PC-3 (cell line): ENCODE data around the gene PRRC2B. TPM values are rescaled to one million over a fixed set of nuclear protein-coding genes. Genes with fewer than 3 reads are reported as not detected.

Experiments used
- ATAC-seq: fragments of 200-7000 bp; cut with Tn5 transposase; 2 replicates; pipeline ENCODE4 v1.9.1; 2020; ENCODE audit warnings: mild to moderate bottlenecking, moderate library complexity
- BruUV-seq: library from RNA; stranded (reverse); fragments of 400-500 nt; replicated peaks from 2 replicates; lab custom pipeline; 2021; lab: Mats Ljungman, UMichigan
- CTCF ChIA-PET: fragments of 300-600 bp; sonication (Branson Sonifier 250); formaldehyde crosslinking; loops from one replicate; lab custom pipeline; 2022; ENCODE audit warnings: antibody characterized with exemption; lab: Charles Lee
- POLR2A ChIA-PET: fragments of 300-600 bp; sonication (Branson Sonifier 250); formaldehyde crosslinking; loops from one replicate; lab custom pipeline; 2022; ENCODE audit warnings: antibody characterized with exemption; ENCODE audit not compliant: unreplicated experiment; lab: Charles Lee
- DNase-seq: peaks from one replicate; pipeline ENCODE4 v3.0.0-alpha.2; 2015
- H2AFZ ChIP-seq: fragments of 300-600 bp; sonication (generic); 2 replicates; pipeline ENCODE4 v1.6.0; 2016; ENCODE audit warnings: antibody characterized with exemption, low read length
- H3F3A ChIP-seq: fragments of 300-600 bp; sonication (generic); one replicate; pipeline ENCODE4 v1.6.0; 2017; ENCODE audit warnings: antibody characterized with exemption, low read length, control low read depth, mild to moderate bottlenecking; ENCODE audit not compliant: unreplicated experiment
- H3K27ac ChIP-seq: fragments of 300-600 bp; sonication (generic); 2 replicates; pipeline ENCODE4 v1.5.1; 2016; ENCODE audit warnings: mild to moderate bottlenecking, low read length
- H3K27me3 ChIP-seq: fragments of 300-600 bp; sonication (generic); 2 replicates; pipeline ENCODE4 v1.6.1; 2016; ENCODE audit warnings: low read length, mixed read lengths
- H3K36me3 ChIP-seq: fragments of 300-600 bp; sonication (generic); 2 replicates; pipeline ENCODE4 v1.6.1; 2016; ENCODE audit warnings: low read depth, mixed run types, low read length, mixed read lengths
- H3K4me1 ChIP-seq: fragments of 300-600 bp; sonication (generic); 2 replicates; pipeline ENCODE4 v1.5.1; 2016; ENCODE audit warnings: low read length; ENCODE audit not compliant: insufficient read depth
- H3K4me2 ChIP-seq: fragments of 300-600 bp; sonication (generic); 2 replicates; pipeline ENCODE4 v1.6.0; 2016; ENCODE audit warnings: low read length
- H3K4me3 ChIP-seq: fragments of 300-600 bp; sonication (generic); 2 replicates; pipeline ENCODE4 v1.5.1; 2016; ENCODE audit warnings: mild to moderate bottlenecking, low read length, mixed read lengths
- H3K79me2 ChIP-seq: fragments of 300-600 bp; sonication (generic); 2 replicates; pipeline ENCODE4 v1.6.1; 2017; ENCODE audit warnings: low read length, mixed read lengths
- H3K9ac ChIP-seq: fragments of 300-600 bp; sonication (generic); 2 replicates; pipeline ENCODE4 v1.6.0; 2016; ENCODE audit warnings: mild to moderate bottlenecking, low read length
- H3K9me2 ChIP-seq: fragments of 300-600 bp; sonication (generic); replicated peaks from 2 replicates; pipeline ENCODE4 v1.6.1; 2016; ENCODE audit warnings: mixed run types, low read length, mixed read lengths
- H3K9me3 ChIP-seq: fragments of 300-600 bp; sonication (generic); 2 replicates; pipeline ENCODE4 v1.6.1; 2016; ENCODE audit warnings: low read length, mixed read lengths
- H4K20me1 ChIP-seq: fragments of 300-600 bp; sonication (generic); 2 replicates; pipeline ENCODE4 v1.6.1; 2016; ENCODE audit warnings: low read length, mixed read lengths
- EZH2 ChIP-seq: fragments of 300-600 bp; sonication (generic); IDR thresholded peaks from one replicate; pipeline ENCODE4 v1.6.1; 2017; ENCODE audit warnings: antibody characterized with exemption, mild to moderate bottlenecking, low read length; ENCODE audit not compliant: unreplicated experiment
- EZH2phosphoT487 ChIP-seq: fragments of 300-600 bp; sonication (generic); IDR thresholded peaks from 2 replicates; pipeline ENCODE4 v1.6.1; 2018; ENCODE audit warnings: mild to moderate bottlenecking, antibody characterized with exemption, low read length, borderline replicate concordance
- intact Hi-C: fragments of 100-400 bp; cut with micrococcal nuclease; formaldehyde crosslinking; loops from 2 replicates; pipeline ENCODE4 v1.9.0; 2023
- total RNA-seq: library from RNA; depleted of rRNA; stranded (reverse); fragments of >200 nt; gene quantifications from 2 replicates; pipeline ENCODE4 v1.2.3, GENCODE V29; 2014
- TF ChIP-seq, protein P1 (sequence below): fragments of 300-600 bp; sonication (generic); conservative IDR thresholded peaks from 2 replicates; pipeline ENCODE4 v1.5.1; 2017; ENCODE audit warnings: antibody characterized with exemption, low read depth, mild to moderate bottlenecking, low read length

Gene PRRC2B
- total RNA-seq, 1 experiment from 2014 or later: 46.9 TPM

GRCh38 chr9:131436376-131436775, 42.5 kb downstream of the PRRC2B start:
- Histone ChIP-seq H3K27ac (no peak overlapping the region), H3F3A (no peaks in the 10 kb centered on the region), H3K9ac (no peak overlapping the region), H3K4me2 (no peak overlapping the region), H2AFZ (no peak overlapping the region), H3K9me3 (no peaks in the 10 kb centered on the region), H3K27me3 (no peaks in the 10 kb centered on the region), H4K20me1 (0 out of 2 replicates have a peak, but pooled peaks cover 4% of the 10 kb centered on the region), H3K9me2 (no peaks in the 10 kb centered on the region), H3K79me2 (0 out of 2 replicates have a peak, but pooled peaks cover 8% of the 10 kb centered on the region), H3K36me3 (peaks cover 33% of the 10 kb centered on the region), H3K4me3 (no peak overlapping the region), H3K4me1 (no peaks in the 10 kb centered on the region)
- DNase-seq (no peak), ATAC-seq (no peak)
- intact Hi-C loops: no loop called here
- ChIA-PET POLR2A (no interaction called here), CTCF (no interaction called here)
- no peak for TF ChIP-seq EZH2
- no peak for TF ChIP-seq EZH2phosphoT487
- TF ChIP-seq, protein P1, sequence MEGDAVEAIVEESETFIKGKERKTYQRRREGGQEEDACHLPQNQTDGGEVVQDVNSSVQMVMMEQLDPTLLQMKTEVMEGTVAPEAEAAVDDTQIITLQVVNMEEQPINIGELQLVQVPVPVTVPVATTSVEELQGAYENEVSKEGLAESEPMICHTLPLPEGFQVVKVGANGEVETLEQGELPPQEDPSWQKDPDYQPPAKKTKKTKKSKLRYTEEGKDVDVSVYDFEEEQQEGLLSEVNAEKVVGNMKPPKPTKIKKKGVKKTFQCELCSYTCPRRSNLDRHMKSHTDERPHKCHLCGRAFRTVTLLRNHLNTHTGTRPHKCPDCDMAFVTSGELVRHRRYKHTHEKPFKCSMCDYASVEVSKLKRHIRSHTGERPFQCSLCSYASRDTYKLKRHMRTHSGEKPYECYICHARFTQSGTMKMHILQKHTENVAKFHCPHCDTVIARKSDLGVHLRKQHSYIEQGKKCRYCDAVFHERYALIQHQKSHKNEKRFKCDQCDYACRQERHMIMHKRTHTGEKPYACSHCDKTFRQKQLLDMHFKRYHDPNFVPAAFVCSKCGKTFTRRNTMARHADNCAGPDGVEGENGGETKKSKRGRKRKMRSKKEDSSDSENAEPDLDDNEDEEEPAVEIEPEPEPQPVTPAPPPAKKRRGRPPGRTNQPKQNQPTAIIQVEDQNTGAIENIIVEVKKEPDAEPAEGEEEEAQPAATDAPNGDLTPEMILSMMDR: no peak
- no TSS peak for BruUV-seq

- H2AFZ ChIP-seq: no peak overlapping the region
- H3K36me3 ChIP-seq: peaks cover 35% of the 10 kb centered on the region
- intact Hi-C loops: no loop called here
- H3K9me3 ChIP-seq: no peaks in the 10 kb centered on the region
- H3K79me2 ChIP-seq: 0 out of 2 replicates have a peak, but pooled peaks cover 8% of the 10 kb centered on the region
- H3K4me1 ChIP-seq: no peaks in the 10 kb centered on the region
- H4K20me1 ChIP-seq: 0 out of 2 replicates have a peak, but pooled peaks cover 4% of the 10 kb centered on the region
- POLR2A ChIA-PET: no interaction called here
- DNase-seq: no peak
- no peak overlapping the region for H3K9ac ChIP-seq
- H3K9me2 ChIP-seq: no peaks in the 10 kb centered on the region
- CTCF ChIA-PET: no interaction called here
- no peak for TF ChIP-seq EZH2phosphoT487
- TF ChIP-seq EZH2: no peak
- TF ChIP-seq, protein P1: no peak
- no TSS peak for BruUV-seq
- no peaks in the 10 kb centered on the region for H3K27me3 ChIP-seq
- H3K4me3 ChIP-seq: no peak overlapping the region
- no peaks in the 10 kb centered on the region for H3F3A ChIP-seq
- H3K27ac ChIP-seq: no peak overlapping the region
- no peak overlapping the region for H3K4me2 ChIP-seq
- no peak for ATAC-seq
These were observed 43.0 kb downstream of the PRRC2B start for GRCh38 chr9:131436865-131437271.

DNA sequence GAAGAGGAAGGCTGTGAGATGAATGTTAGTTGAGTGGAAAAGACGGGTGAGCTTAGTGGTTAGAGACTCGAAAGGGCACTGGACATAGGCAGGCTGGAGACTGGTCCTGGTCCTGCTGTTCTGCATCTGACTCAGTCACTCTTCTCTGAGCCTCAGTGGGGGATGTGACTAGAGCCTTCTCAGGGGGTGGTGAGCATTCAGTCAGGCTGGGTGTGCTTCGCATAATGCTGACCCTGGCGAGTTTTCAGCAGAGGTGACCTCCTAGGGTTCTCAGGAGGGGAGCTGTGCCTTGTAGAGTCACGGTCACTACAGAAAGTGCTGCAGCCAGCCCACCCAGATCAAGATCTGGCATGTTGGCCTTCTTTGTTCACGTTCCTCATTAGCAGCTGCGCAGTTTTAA, 44.3 kb downstream of the PRRC2B start:
- Histone ChIP-seq H3K9me2 (no peaks in the 10 kb centered on the region), H2AFZ (no peak overlapping the region), H3K4me2 (no peak overlapping the region), H3K79me2 (0 out of 2 replicates have a peak, but pooled peaks cover 3% of the 10 kb centered on the region), H3K27me3 (no peaks in the 10 kb centered on the region), H4K20me1 (0 out of 2 replicates have a peak, but pooled peaks cover 3% of the 10 kb centered on the region), H3K9me3 (no peaks in the 10 kb centered on the region), H3K9ac (no peak overlapping the region), H3K27ac (no peak overlapping the region), H3F3A (no peaks in the 10 kb centered on the region), H3K4me3 (no peak overlapping the region), H3K36me3 (peaks cover 35% of the 10 kb centered on the region), H3K4me1 (no peaks in the 10 kb centered on the region)
- no TSS peak for BruUV-seq
- intact Hi-C loops: no loop called here
- DNase-seq: no peak
- POLR2A ChIA-PET: no interaction called here
- TF ChIP-seq, protein P1: no peak
- TF ChIP-seq EZH2phosphoT487 (no peak), EZH2 (no peak)
- CTCF ChIA-PET: no interaction called here
- no peak for ATAC-seq
